Measurements from ENCODE around the gene LRMDA. TPM values are rescaled to one million over a fixed set of nuclear protein-coding genes. Genes with fewer than 3 reads are reported as not detected.

The LRMDA gene
- total and polyA plus RNA-seq, 2 donors from 2014 or later: 23.2 to 48.6 TPM

DNA sequence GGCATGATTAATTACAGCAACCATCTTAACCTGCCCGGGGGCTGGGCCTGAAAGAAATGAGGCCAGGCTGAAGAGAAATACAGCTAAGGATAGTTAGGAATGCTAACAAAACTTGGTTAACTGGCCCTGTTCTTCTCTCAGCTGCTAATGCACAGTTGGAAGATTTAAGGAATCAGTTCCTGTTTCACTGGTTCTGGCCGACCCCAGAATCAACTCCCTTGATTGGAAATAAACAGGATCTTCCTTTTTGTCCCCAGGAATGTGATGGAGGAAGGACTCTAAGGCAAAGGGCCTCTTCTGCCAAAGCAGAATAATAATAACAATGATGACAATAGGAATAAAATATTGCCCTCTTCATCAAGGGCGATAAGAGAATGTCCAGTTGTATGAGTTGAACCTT, 3.5 kb upstream of the LRMDA start:
- TF ChIP-seq, protein P1, sequence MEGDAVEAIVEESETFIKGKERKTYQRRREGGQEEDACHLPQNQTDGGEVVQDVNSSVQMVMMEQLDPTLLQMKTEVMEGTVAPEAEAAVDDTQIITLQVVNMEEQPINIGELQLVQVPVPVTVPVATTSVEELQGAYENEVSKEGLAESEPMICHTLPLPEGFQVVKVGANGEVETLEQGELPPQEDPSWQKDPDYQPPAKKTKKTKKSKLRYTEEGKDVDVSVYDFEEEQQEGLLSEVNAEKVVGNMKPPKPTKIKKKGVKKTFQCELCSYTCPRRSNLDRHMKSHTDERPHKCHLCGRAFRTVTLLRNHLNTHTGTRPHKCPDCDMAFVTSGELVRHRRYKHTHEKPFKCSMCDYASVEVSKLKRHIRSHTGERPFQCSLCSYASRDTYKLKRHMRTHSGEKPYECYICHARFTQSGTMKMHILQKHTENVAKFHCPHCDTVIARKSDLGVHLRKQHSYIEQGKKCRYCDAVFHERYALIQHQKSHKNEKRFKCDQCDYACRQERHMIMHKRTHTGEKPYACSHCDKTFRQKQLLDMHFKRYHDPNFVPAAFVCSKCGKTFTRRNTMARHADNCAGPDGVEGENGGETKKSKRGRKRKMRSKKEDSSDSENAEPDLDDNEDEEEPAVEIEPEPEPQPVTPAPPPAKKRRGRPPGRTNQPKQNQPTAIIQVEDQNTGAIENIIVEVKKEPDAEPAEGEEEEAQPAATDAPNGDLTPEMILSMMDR (IDR thresholded peaks at IDR 0.05; ENCODE audit: borderline replicate concordance, extremely low read depth, insufficient read depth): no peak
- no peaks in the 10 kb centered on the region for H3K36me3 ChIP-seq (ENCODE audit: control insufficient read depth in 2 of 3, insufficient read depth in 3 of 3, low read length in 3 of 3)
- H3K4me3 ChIP-seq (ENCODE audit: low read length in 3 of 3): no peak overlapping the region
- no peak overlapping the region for H3K9ac ChIP-seq (ENCODE audit: low read length in 3 of 3)
- H3K4me1 ChIP-seq (ENCODE audit: control insufficient read depth in 2 of 3, insufficient read depth in 2 of 3, low read depth in 1 of 3, low read length in 3 of 3): peaks cover 0 to 24% (median 5%) of the 10 kb centered on the region in 3 donors
- H3K9me3 ChIP-seq (ENCODE audit: control insufficient read depth in 2 of 3, insufficient read depth in 1 of 3, low read length in 3 of 3): no peaks in the 10 kb centered on the region
- no peaks in the 10 kb centered on the region for H3K27me3 ChIP-seq (ENCODE audit: control insufficient read depth, insufficient read depth, low read length)
- H3K27ac ChIP-seq (ENCODE audit: low read depth in 2 of 2, low read length in 2 of 2): peak overlapping the region in 1 of 2 donors; percentile 45
- no peak for FAIRE-seq
- intact Hi-C loops (cut with DNase I): no loop called here
- peak in 1 of 5 donors; percentile 33 for DNase-seq

DNA sequence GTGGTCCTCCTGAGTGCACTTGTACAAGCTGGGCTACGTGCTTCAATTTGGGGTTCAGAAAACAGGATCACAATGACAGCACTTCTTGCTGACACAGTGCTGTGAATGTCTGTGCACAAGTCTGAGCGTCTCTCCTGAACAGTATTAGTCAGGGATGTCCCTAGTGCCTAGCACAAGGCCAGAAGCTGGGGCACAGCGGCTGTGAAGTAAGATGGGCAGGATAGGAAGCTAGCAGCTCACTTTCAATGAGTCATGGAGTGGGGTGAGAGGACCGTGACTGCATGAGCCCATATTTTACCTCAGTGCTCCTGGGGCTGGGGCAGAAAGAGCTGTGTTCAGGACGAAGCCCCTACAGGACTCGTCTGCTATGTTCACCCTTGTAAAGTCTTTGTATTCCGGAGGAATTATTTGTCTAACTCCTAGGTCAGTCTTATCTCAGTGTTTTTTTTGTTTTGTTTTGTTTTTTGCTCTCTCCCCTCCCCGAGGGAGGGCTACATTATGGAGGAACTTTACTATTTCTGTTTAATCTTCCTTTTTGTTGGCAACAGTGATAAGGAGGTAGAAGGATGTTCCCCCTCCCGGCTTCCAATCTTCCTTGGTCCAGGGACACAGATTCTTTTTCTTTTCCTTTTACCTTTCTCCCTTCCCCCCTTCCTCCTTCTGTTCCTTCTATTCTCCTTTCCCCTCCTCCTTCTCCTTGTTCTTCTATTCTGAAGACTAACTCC, 2.8 kb upstream of the LRMDA start:
- Histone ChIP-seq H3K9ac (ENCODE audit: low read length in 3 of 3) (no peak overlapping the region), H3K27me3 (ENCODE audit: control insufficient read depth, insufficient read depth, low read length) (no peaks in the 10 kb centered on the region), H3K9me3 (ENCODE audit: control insufficient read depth in 2 of 3, insufficient read depth in 1 of 3, low read length in 3 of 3) (no peaks in the 10 kb centered on the region), H3K27ac (ENCODE audit: low read depth in 2 of 2, low read length in 2 of 2) (peak overlapping the region in 1 of 2 donors; percentile 45), H3K36me3 (ENCODE audit: control insufficient read depth in 2 of 3, insufficient read depth in 3 of 3, low read length in 3 of 3) (no peaks in the 10 kb centered on the region), H3K4me1 (ENCODE audit: control insufficient read depth in 2 of 3, insufficient read depth in 2 of 3, low read depth in 1 of 3, low read length in 3 of 3) (peaks cover 0 to 26% (median 5%) of the 10 kb centered on the region in 3 donors), H3K4me3 (ENCODE audit: low read length in 3 of 3) (no peak overlapping the region)
- DNase-seq (peak in 1 of 5 donors; percentile 21), FAIRE-seq (no peak)
- intact Hi-C loops (cut with DNase I): no loop called here
- TF ChIP-seq, protein P1 (IDR thresholded peaks at IDR 0.05; ENCODE audit: borderline replicate concordance, extremely low read depth, insufficient read depth): no peak

DNA sequence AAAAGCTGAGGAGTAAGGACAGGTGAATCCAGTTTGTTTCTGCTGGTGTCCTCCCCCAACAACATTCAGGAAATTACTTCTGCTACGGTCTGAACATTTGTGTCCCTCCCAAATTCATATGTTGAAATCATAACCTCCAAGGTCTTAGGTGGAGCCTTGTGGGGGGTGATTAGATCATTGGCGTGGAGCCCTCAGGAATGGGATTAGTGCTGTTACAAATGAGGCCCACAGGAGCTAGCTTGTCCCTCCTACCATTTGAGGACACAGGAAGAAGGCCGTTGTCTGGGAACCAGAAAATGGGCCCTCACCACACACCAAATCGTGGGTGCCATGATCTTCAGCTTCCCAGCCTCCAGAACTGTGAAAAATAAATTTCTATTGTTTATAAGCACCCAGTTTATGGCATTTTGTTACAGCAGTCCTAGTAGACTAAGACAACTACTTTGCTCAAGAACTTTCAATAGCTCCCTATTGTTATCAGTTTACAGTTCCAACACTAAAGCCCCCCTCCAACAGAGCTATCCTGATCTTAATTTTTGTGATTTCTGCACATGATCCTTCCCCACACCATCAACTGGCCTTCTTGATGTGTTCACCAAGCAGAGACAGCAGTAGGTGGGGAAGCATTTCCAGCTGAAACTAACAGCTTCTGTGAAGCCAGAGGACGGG, 2.1 kb upstream of the LRMDA start:
- Histone ChIP-seq H3K9ac (ENCODE audit: low read length in 3 of 3) (no peak overlapping the region), H3K27me3 (ENCODE audit: control insufficient read depth, insufficient read depth, low read length) (no peaks in the 10 kb centered on the region), H3K27ac (ENCODE audit: low read depth in 2 of 2, low read length in 2 of 2) (peak overlapping the region in 1 of 2 donors; percentile 45), H3K4me3 (ENCODE audit: low read length in 3 of 3) (no peak overlapping the region), H3K36me3 (ENCODE audit: control insufficient read depth in 2 of 3, insufficient read depth in 3 of 3, low read length in 3 of 3) (no peaks in the 10 kb centered on the region), H3K9me3 (ENCODE audit: control insufficient read depth in 2 of 3, insufficient read depth in 1 of 3, low read length in 3 of 3) (no peaks in the 10 kb centered on the region), H3K4me1 (ENCODE audit: control insufficient read depth in 2 of 3, insufficient read depth in 2 of 3, low read depth in 1 of 3, low read length in 3 of 3) (peaks cover 0 to 26% (median 5%) of the 10 kb centered on the region in 3 donors)
- intact Hi-C loops (cut with DNase I): no loop called here
- DNase-seq (peak in 1 of 5 donors; percentile 19), FAIRE-seq (no peak)
- TF ChIP-seq, protein P1 (IDR thresholded peaks at IDR 0.05; ENCODE audit: borderline replicate concordance, extremely low read depth, insufficient read depth): no peak
